A204.1 (cell line): Measurements from ENCODE around the gene ABCA3.

Experiments
- FAIRE-seq: peaks from 2 replicates; lab custom pipeline; 2012; peaks lifted over from hg19 to GRCh38; lab: Jason Lieb, UNC

The ABCA3 gene

GRCh38 chr16:2233872-2234812, 106.4 kb downstream of the ABCA3 start:
- no peak for FAIRE-seq

GRCh38 chr16:2233046-2233775, 107.3 kb downstream of the ABCA3 start:
- FAIRE-seq = no peak

GRCh38 chr16:2232094-2232990, 108.2 kb downstream of the ABCA3 start:
- no peak for FAIRE-seq

- FAIRE-seq = no peak
Measured at GRCh38 chr16:2231016-2231931, 109.3 kb downstream of the ABCA3 start.

GRCh38 chr16:2230376-2230775, 110.2 kb downstream of the ABCA3 start:
- FAIRE-seq = no peak

- no peak for FAIRE-seq
Measured at GRCh38 chr16:2229632-2230250, 110.8 kb downstream of the ABCA3 start.

GRCh38 chr16:2229091-2229490, 111.4 kb downstream of the ABCA3 start:
- FAIRE-seq = no peak

GRCh38 chr16:2228161-2228824, 112.2 kb downstream of the ABCA3 start:
- FAIRE-seq = no peak

GRCh38 chr16:2226918-2227317, 113.6 kb downstream of the ABCA3 start:
- FAIRE-seq = no peak

GRCh38 chr16:2226245-2226793, 114.2 kb downstream of the ABCA3 start:
- no peak for FAIRE-seq
